MV-4-11 (cell line): ENCODE results near the gene CYB5B.
"Not testable (repeated sequence)": the region's sequence is repeated elsewhere in the genome, so short reads cannot be mapped to it uniquely, and the experiment has no call there.

Experiments
- DNase-seq: peaks from one replicate; lab custom pipeline; 2025; lab: John Stamatoyannopoulos, UW

Gene CYB5B

DNA sequence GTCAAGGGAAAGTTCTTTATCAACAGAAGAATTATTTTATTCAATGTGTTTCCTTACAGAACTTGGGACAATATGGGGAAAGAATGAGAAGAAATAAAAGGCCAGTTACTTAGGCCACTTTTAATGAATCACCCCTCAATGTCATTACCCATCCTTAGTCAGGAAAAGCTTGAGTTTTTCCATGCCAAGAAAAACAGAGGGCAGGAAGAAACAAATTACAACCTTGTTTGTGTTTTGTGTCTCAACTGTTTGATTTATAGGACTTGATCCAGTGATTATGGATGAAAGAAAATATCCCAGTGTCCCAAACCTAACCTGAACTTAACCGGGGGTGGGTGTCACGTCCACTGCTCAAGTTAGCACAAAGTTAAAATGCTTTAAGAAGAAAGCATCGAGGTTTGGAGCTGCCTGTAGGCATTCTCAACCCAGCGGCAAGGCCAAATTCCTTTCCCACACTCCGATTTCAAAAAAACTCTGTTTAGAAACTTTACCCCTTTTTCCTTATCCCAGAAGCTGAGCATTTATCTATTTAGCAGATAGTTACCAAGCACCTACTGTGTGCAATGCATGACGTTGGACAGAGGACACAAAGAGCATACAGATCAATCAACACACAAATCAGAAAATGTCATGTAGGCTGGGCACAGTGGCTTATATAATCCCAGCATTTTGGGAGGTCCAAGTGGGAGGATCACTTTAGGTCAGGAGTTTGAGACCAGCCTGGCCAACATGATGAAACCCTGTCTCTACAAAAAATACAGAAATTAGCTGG is 14.0 kb upstream of the CYB5B start:
- DNase-seq: no peak

DNA sequence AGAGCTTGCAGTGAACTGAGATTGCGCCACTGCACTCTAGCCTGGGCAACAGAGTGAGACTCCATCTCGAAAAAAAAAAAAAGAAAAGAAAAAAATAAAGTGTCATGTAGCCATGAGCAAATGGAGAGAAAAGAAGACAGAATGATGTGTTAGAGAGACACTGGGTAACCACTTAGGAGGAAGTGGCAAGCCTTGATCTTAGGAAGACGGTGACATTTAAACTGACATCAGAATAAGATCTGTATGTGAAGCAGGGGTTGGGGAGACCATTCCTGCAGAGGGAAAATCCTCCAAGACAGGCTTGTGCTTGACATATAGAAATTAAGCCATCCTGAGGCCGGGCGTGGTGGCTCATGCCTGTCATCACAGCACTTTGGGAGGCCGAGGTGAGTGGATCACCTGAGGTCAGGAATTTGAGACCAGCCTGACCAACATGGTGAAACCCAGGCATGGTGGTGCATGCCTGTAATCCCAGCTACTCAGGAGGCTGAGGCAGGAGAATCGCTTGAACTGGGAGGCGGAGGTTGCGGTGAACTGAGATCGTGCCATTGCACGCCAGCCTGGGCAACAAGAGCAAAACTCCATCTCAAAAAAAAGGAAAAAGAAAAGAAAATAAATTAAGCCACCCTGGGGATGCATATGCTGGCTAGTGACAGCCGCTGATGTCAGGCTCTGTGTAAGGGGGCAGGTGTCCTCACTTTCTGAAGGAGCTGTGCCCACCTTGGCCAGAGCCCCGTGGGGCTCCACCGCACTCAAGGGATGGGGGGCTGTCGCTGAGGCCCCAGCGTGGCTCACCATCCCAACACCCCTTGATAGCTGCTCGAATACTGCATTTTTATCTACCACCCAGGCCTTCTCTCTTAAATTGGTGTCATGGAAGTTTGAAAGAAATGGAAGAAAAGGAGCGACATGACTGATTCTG is 13.1 kb upstream of the CYB5B start:
- peak; percentile 51 for DNase-seq

DNA sequence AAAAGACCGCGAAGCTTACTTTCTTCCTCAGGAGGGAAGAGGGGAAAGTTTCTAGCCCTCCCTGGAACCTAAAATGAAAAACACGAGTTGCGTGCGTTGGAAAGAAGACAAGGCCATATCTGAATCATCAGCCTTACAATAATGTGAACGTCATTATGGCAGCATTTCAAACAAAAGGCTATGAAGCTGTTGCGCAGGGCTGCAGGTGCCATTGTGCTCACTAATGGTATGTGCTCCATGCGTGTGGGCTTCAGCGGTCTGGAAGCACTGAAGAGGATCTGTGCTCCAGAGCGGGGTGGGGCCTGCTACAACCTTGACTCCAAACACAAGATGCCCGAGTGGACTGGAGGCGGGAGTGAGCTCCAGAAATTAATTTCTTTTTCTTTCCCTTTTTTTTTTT is 12.1 kb upstream of the CYB5B start:
- DNase-seq: no peak

DNA sequence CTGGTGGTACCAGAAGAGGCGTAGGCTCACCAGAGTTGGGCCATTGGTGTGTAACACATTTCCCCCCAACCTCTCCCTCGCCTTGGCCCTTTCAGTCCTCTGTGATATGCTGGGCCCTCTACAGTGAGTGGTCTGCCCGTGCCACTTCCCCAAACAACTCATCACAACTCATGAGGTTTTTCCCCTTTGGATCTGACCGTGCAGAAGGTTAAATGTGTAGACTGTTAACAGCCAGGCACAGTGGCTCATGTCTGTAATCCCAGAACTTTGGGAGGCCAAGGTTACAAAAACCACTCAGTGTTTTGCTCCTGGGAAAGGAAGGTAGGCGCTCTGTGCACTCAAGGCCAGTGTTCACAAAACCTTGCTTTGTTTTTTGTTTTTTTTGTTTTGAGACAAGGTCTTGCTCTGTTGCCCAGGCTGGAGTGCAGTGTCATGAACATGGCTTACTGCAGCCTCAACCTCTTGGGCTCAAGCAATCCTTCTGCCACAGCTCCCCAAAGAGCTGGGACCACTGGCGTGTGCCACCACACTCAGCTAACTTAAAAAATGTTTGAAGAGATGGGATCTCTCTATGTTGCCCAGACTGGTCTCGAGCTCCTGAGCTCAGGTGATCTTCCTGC is 11.3 kb upstream of the CYB5B start:
- DNase-seq: peak; percentile 8

DNA sequence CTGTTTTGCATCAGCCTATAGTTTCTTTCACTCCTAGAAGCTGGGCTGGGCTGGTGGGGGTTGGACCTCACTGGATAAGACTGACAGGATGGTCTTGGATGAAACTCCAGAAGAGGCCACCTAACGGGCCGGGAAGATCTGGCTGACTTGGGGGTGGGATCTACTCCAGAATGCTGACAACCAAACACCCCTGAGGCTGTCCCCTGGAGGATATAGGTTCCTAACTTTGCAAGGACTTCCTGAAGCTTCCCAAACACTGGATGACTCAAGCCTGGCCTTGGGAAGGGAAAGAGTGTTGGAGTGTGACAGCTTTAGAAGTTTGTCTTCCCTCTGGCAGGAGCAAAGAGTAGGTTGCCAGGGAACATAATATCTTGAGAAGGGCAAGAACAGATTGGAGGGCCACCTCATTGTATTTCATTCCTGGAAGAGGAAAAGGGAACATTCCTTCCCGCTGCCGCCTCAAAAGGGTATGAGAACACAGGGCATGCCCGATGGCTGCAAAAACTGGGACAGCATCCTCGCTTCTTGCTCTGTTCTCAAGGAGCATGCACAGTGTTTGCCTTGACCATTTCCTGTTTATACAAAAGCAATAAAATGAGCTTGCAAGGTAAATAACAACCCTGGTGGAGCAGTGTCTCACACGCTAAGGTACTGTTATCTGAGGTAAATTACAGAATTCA is 6.8 kb upstream of the CYB5B start:
- no peak for DNase-seq

DNA sequence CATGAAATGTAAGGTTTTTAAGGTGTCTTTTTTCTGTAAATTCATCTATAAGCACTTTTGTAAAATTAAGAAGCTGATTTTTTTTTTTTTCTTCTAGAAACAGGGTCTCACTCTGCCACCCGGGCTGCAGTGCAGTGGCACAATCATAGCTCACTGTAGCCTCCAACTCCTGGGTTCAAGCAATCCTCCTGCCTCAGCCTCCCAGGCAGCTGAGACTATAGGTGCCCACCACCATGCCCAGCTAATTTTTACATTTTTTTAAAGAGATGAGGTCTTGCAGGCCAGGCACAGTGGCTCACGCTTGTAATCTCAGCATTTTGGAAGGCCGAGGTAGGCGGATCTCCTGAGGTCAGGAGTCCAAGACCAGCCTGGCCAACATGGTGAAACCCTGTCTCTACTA is 4.5 kb upstream of the CYB5B start:
- no peak for DNase-seq

DNA sequence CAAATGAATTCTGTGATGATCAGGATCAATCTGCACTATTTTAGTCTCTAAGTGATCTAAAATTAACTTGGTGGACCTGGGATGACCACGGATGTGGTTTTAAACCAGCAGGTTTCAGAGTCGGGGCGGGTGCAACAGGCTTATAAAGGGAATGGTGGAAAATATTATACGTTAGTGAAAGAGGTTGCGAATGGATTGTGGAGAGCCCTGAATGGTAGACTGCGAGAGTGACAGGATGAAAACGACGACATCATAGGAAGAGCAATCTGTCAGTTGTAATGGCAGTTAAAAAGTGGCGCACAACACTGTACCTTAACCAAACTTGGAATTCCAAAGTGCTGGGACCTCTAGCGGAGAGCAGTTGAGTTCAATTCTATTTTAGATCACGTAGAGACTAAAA is 1.2 kb upstream of the CYB5B start:
- DNase-seq: no peak

DNA sequence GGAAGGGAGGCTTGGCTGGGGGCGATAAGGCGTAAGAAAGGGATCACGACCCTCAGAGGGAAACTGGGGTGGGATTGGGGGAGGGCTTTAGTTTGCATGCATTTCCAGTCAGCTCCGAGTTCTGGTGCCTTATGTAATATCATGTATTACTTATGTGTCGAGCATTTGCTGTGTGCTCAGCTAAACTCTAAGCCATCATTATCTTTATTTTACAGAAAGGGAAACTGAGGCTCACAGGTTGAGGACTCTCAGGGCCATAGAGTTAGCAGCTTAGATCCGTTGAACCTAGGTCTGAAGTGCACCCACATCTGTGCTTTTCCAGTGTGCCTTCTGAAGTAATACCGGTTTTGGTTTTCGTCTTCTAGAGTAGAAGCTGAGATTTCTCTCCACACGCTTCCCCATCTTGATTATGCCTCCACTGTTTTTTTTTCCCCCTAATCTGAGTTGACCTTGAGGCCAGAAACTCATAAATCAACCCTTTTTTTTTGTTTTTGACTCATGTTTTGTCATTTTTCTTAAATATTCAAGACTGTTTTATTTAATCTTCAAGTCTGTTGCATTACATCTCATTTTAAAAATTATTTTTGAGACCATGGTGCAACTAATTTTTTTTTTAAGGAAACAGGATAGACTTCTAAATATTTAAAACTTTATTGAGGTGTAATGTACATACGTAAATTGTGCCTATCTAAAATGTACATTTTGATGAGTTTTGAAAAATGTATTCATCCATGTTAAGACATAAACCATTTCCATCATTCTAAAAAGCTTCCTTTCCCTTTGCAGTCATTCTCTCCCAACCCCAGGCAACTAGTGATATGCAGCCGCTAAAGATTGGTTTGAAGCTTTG is 741 bp downstream of the CYB5B start:
- DNase-seq: no peak

DNA sequence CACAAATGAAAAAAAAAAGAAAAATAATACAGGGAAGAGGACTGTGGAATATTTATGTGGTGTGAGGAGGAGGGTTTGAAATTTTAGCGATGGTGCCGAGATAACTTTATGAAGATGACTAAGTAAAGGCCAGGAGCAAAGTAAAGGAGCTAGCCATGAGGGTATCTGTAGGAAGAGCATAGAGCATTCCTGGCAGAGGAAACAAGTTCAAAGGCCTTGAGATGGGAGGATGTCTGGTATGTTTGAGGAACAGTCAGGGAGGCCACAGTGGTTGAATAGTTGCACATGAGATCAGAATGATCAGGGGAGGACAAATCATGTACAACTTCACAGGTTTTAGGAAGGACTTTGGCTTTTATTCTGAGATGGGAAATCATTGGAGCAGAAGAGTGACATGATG is 4.2 kb downstream of the CYB5B start:
- no peak for DNase-seq

DNA sequence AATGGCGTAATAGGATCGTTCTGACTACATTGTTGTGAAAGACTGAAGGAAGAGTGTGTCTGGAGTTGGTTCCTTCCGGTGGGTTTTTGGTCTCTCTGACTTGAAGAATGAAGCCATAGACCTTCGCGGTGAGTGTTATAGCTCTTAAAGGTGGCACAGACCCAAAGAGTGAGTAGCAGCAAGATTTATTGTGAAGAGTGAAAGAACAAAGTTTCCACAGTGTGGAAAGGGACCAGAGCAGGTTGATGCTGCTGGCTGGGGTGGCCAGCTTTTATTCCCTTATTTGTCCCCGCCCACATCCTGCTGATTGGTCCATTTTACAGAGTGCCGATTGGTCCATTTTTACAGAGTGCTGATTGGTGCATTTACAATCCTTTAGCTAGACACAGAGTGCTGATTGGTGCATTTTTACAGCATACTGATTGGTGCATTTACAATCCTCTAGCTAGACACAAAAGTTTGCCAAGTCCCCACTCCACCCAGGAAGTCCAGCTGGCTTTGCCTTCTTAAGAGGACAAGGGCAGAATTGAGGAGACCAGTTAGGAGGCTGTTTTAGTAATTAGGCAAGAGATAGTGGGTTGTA is 4.7 kb downstream of the CYB5B start:
- peak; percentile 65 for DNase-seq

DNA sequence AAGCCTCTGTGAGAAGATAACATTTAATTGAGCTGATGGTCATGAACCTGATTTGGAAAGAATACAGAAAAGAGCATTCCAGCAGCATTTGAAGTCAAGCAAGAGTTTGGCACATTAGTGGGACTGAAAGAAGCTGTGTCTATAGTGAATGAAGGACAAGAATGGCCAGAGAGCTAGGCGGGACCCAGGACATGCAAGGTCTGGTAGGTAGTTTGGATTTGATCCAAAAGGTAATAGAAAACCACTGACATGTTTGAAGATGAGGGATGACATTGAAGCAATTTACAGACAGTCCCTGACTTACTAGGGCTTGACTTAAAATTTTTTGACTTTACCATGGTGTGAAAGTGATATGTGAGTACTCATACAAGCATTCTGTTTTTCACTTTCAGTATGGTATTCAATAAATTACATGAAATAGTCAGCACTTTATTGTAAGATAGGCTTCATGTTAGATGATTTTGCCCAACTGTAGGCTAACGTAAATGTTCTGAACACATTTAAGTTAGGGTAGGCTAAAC is 7.6 kb downstream of the CYB5B start:
- DNase-seq: no peak

DNA sequence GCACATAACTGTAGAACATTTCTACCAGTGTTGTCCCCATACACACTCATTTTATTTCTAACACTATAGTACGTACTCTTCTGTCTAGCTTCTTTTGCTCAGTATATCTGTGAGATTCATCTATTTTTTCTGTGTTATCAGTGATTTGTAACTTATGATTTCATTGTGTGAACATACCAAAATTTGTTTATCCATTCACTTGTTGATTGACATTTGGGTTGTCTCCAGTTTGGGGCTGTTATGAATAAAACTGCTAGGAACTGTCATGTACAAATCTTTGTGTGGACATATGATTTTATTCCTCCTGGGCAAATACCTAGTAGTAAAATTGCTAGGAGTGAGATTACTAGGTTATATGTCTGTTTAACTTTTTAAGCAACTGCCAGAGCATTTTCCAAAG is 9.6 kb downstream of the CYB5B start:
- DNase-seq: no peak

DNA sequence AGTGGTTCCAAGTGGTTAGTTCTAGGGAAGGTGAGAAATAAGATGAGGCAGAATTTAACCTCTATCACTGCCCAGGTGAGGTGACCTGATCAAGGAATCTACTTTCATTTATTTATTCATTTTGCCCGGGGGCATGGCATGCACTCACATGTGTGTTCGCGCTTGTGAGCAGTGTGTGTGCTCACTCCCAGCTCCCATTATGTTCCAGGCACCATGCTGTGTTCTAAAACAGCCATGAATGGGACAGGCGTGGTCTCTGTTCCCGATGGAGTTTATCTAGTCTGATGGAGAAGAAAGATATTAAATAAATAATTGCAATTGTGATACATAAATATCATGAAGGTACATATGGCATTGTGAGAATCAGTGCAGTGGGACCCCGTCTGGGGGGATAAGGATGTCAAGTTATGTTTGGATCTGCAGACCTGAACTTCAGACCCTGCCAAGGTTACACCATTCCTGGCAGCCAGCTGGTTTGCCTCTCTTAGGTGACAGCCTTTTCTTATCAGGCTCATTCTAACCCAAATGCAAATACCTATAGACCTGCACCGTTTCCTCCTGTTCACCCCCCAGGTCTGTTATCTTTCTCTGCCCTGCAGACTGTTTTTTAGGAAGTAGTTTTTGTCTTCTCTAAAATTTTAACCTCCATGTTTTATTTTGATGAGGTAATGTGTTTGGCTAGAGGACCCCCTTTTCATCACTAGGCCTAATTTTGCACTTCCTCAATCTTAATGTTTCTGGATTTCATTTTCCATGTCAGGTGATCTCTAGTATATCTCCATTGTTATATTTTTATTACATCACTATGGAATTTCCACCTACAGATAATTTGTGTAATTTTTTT is 11.8 kb downstream of the CYB5B start:
- peak; percentile 38 for DNase-seq

DNA sequence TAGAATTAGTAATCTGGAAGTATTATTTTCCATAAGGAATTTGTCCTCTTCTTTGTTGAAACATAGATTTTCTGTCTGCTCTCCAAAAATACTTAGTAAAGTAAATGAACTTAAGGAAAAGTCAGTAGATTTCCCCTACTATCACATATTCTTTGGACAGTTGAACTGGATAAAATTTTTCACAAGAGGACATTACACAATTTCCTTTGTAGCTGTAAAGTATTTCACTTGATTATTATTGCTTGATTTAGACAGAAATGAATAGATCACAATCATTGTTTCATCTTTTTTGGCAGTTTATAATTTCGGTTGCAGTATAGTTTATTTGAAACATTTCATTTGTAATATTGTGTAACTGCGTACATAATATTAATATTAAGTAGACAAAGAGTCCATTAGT is 12.5 kb downstream of the CYB5B start:
- DNase-seq: peak; percentile 6

DNA sequence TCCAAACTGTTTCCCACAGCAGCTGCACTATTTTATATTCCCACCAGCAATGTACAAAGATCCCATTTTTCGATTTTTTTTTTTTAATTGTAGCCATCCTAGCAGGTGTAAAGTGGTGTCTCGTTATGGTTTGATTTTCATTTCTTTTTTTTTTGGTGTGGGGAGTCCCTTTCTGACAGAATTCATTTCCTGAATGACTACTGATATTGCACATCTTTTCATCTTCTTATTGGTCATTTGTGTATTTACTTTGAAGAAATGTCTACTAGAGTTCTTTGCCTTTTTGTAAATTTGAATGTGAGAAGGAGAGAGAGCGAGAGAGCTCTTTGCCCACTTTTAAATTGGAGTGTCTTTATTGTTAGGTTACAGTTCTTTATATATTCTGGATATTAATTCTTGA is 14.0 kb downstream of the CYB5B start:
- DNase-seq: peak; percentile 14

DNA sequence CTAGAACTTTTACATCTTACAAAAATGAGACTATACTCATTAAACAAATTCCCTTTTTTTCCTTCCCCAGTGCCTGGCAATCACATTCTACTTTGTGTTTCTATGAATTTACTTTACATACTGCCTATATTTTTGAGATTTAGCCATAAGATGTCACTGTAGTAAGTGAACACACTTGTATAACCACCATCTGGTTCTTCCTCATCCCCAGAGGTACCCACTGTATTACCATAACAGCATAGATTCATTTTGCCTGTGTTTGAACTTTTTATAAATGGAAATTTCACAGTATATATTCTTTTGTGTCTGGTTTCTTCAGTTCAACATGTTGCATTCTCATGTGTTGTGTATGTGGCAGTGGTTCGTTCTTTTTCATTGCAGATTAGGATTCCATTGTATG is 15.8 kb downstream of the CYB5B start:
- no peak for DNase-seq

DNA sequence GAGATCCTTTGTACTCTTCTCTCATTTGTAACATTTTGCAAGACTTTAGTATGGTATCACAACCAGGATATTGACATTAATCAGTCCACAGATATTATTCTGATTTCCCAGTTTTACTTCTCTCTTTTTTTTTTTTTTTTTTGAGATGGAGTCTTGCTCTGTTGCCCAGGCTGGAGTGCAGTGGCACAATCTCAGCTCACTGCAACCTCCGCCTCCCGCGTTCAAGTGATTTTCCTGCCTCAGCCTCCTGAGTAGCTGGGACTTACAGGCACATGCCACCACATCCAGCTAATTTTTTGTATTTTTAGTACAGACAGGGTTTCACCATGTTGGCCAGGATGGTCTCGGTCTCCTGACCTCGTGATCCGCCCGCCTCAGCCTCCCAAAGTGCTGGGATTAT is 16.6 kb downstream of the CYB5B start:
- not testable (repeated sequence) for DNase-seq

DNA sequence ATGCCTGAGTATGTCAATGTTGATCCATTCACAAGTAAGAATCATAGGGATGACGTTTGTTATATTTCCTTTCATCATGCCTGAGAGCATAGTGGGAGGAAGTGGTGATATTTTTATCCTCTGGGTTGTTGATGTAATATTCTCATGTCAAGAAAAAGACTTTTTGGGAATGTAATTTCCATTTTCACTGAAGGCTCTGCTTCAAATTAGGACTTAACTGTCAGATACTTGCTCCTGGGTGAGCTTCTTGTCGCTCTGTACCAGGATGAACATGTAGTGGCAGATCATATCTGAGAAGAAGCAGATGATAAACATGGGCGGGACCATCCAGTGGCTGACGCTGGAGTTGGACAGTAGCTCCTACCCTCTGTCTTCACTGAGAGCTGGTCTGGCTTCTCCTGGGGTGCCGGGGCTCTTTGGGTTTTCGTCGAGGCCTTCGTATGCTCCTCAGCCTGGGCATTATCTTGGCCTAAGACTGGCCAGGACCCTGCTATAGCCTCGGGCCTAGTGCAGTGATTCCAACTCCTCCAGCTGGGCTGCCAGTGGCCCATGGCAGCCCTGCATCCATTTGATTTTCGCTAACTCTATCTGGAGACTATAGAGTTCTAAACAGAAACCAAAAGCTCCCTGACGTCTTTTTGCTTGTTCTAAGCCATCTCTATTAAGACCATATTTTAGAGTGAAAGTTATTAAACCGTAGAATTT is 19.7 kb downstream of the CYB5B start:
- DNase-seq: peak; percentile 33

DNA sequence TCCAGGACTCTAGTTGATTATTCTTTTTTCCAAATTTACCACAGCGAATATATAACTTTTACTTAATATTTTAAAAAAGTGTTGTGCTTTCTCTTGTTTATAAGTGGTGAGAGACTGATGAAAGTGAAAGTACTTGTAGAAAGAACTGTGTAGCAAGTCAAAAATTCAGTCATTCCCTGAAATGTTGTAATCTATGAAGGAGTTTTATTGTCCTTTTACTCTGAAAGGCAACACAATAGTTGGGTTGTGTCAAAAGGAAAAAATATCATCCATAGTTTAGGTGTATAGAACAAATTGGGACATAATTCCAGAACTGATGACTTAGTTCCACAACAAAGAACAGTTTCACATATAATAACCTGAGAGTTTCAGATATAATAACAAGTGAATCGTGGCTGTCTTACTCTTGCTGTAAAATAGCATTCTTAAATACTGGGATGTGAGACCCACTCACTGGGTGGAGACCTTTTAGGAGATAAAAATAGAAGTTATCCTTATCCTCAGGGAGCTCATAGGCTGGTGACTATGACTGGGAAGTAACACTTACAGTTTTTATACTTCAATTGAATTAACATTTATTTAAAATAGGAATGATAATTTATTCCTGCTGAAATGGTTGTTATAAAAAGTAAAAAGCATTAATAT is 20.6 kb downstream of the CYB5B start:
- no peak for DNase-seq
